DOHH2 (cell line): ENCODE data around the gene PON1.

Experiments used
- H3F3A ChIP-seq: fragments of 200-600 bp; sonication (generic), shearing (Covaris generic); 2 replicates; pipeline ENCODE4 v1.6.0; 2016; ENCODE audit warnings: antibody characterized with exemption, mild to moderate bottlenecking; ENCODE audit not compliant: control insufficient read depth, insufficient read depth
- H3K27ac ChIP-seq: fragments of 200-600 bp; sonication (generic); 2 replicates; pipeline ENCODE4 v1.5.1; 2014; ENCODE audit warnings: low read depth, mild to moderate bottlenecking, low read length, moderate library complexity
- H3K27me3 ChIP-seq: fragments of 200-600 bp; sonication (generic); 2 replicates; pipeline ENCODE4 v1.6.1; 2014; ENCODE audit warnings: mild to moderate bottlenecking, low read length, mixed read lengths; ENCODE audit not compliant: control insufficient read depth
- H3K36me3 ChIP-seq: fragments of 200-600 bp; sonication (generic); 2 replicates; pipeline ENCODE4 v1.6.1; 2014; ENCODE audit warnings: mild to moderate bottlenecking, low read length, moderate library complexity, mixed read lengths; ENCODE audit not compliant: control insufficient read depth
- H3K4me1 ChIP-seq: fragments of 200-600 bp; sonication (generic); 2 replicates; pipeline ENCODE4 v1.6.1; 2014; ENCODE audit warnings: mild to moderate bottlenecking, low read length, mixed read lengths; ENCODE audit not compliant: control insufficient read depth
- H3K4me2 ChIP-seq: fragments of 200-600 bp; sonication (generic); 2 replicates; pipeline ENCODE4 v1.6.0; 2014; ENCODE audit warnings: mild to moderate bottlenecking, low read length, moderate library complexity
- H3K4me3 ChIP-seq: fragments of 200-600 bp; sonication (generic); 2 replicates; pipeline ENCODE4 v1.5.1; 2014; ENCODE audit warnings: mild to moderate bottlenecking, low read length, mixed read lengths
- H3K79me2 ChIP-seq: fragments of 200-600 bp; sonication (generic); 2 replicates; pipeline ENCODE4 v1.6.1; 2014; ENCODE audit warnings: mild to moderate bottlenecking, low read length, mixed read lengths; ENCODE audit not compliant: control insufficient read depth
- H3K9me2 ChIP-seq: fragments of 200-600 bp; sonication (generic); replicated peaks from 2 replicates; pipeline ENCODE4 v1.6.1; 2014; ENCODE audit warnings: mild to moderate bottlenecking, low read length, mixed read lengths; ENCODE audit not compliant: control insufficient read depth
- H3K9me3 ChIP-seq: fragments of 200-600 bp; sonication (generic); 2 replicates; pipeline ENCODE4 v1.6.1; 2014; ENCODE audit warnings: antibody characterized with exemption, low read length, mixed read lengths; ENCODE audit not compliant: control insufficient read depth, insufficient read depth
- H4K20me1 ChIP-seq: fragments of 200-600 bp; sonication (generic); 2 replicates; pipeline ENCODE4 v1.6.0; 2014; ENCODE audit warnings: low read depth, mild to moderate bottlenecking, antibody characterized with exemption, low read length, moderate library complexity; ENCODE audit not compliant: control insufficient read depth, insufficient read depth
- CTCF ChIP-seq: fragments of 200-600 bp; sonication (generic); IDR thresholded peaks from one replicate; pipeline ENCODE4 v1.5.1; 2014; ENCODE audit warnings: antibody characterized with exemption, mild to moderate bottlenecking, low read depth, low read length; ENCODE audit not compliant: poor library complexity, severe bottlenecking
- EZH2phosphoT487 ChIP-seq: fragments of 200-600 bp; sonication (generic); IDR thresholded peaks from 2 replicates; pipeline ENCODE4 v1.6.1; 2017; ENCODE audit warnings: borderline replicate concordance, mild to moderate bottlenecking, antibody characterized with exemption, low read length, moderate library complexity, mixed read lengths

Gene PON1

GRCh38 chr7:95318501-95319100, 5.7 kb downstream of the PON1 start:
- Histone ChIP-seq H3K4me2 (no peak overlapping the region), H3K36me3 (no peaks in the 10 kb centered on the region), H3K9me2 (no peaks in the 10 kb centered on the region), H3K27ac (no peak overlapping the region), H4K20me1 (no peaks in the 10 kb centered on the region), H3K27me3 (no peaks in the 10 kb centered on the region), H3K9me3 (no peaks in the 10 kb centered on the region), H3F3A (no peaks in the 10 kb centered on the region), H3K4me3 (no peak overlapping the region), H3K4me1 (no peaks in the 10 kb centered on the region), H3K79me2 (no peaks in the 10 kb centered on the region)
- TF ChIP-seq CTCF: no peak
- TF ChIP-seq EZH2phosphoT487: no peak

- H3K4me3 ChIP-seq: no peak overlapping the region
- H3K79me2 ChIP-seq: no peaks in the 10 kb centered on the region
- no peaks in the 10 kb centered on the region for H3K36me3 ChIP-seq
- no peaks in the 10 kb centered on the region for H3K9me3 ChIP-seq
- no peaks in the 10 kb centered on the region for H3K4me1 ChIP-seq
- H3K9me2 ChIP-seq: no peaks in the 10 kb centered on the region
- H4K20me1 ChIP-seq: no peaks in the 10 kb centered on the region
- no peaks in the 10 kb centered on the region for H3K27me3 ChIP-seq
- no peaks in the 10 kb centered on the region for H3F3A ChIP-seq
- no peak overlapping the region for H3K4me2 ChIP-seq
- no peak overlapping the region for H3K27ac ChIP-seq
- TF ChIP-seq EZH2phosphoT487: no peak
- TF ChIP-seq CTCF: no peak
Observed at GRCh38 chr7:95317966-95318365, 6.4 kb downstream of the PON1 start.

- Histone ChIP-seq H4K20me1 (no peaks in the 10 kb centered on the region), H3K4me3 (no peak overlapping the region), H3K36me3 (no peaks in the 10 kb centered on the region), H3K27me3 (no peaks in the 10 kb centered on the region), H3K27ac (no peak overlapping the region), H3F3A (no peaks in the 10 kb centered on the region), H3K4me1 (no peaks in the 10 kb centered on the region), H3K4me2 (no peak overlapping the region), H3K79me2 (no peaks in the 10 kb centered on the region), H3K9me2 (no peaks in the 10 kb centered on the region), H3K9me3 (no peaks in the 10 kb centered on the region)
- TF ChIP-seq EZH2phosphoT487 (no peak), CTCF (no peak)
Observed at GRCh38 chr7:95317546-95317945, 6.8 kb downstream of the PON1 start.

- Histone ChIP-seq H3K36me3 (no peaks in the 10 kb centered on the region), H3K4me3 (no peak overlapping the region), H3K4me2 (no peak overlapping the region), H3F3A (no peaks in the 10 kb centered on the region), H3K4me1 (no peaks in the 10 kb centered on the region), H3K79me2 (no peaks in the 10 kb centered on the region), H3K9me3 (no peaks in the 10 kb centered on the region), H4K20me1 (no peaks in the 10 kb centered on the region), H3K27ac (no peak overlapping the region), H3K9me2 (no peaks in the 10 kb centered on the region), H3K27me3 (no peaks in the 10 kb centered on the region)
- TF ChIP-seq CTCF (no peak), EZH2phosphoT487 (no peak)
Observed at GRCh38 chr7:95316588-95316987, 7.7 kb downstream of the PON1 start.
